DOHH2 (cell line): ENCODE results near the gene GBA3.

Experiments
- H3F3A ChIP-seq: fragments of 200-600 bp; sonication (generic), shearing (Covaris generic); 2 replicates; pipeline ENCODE4 v1.6.0; 2016; ENCODE audit warnings: antibody characterized with exemption, mild to moderate bottlenecking; ENCODE audit not compliant: control insufficient read depth, insufficient read depth
- H3K27ac ChIP-seq: fragments of 200-600 bp; sonication (generic); 2 replicates; pipeline ENCODE4 v1.5.1; 2014; ENCODE audit warnings: low read depth, mild to moderate bottlenecking, low read length, moderate library complexity
- H3K27me3 ChIP-seq: fragments of 200-600 bp; sonication (generic); 2 replicates; pipeline ENCODE4 v1.6.1; 2014; ENCODE audit warnings: mild to moderate bottlenecking, low read length, mixed read lengths; ENCODE audit not compliant: control insufficient read depth
- H3K36me3 ChIP-seq: fragments of 200-600 bp; sonication (generic); 2 replicates; pipeline ENCODE4 v1.6.1; 2014; ENCODE audit warnings: mild to moderate bottlenecking, low read length, moderate library complexity, mixed read lengths; ENCODE audit not compliant: control insufficient read depth
- H3K4me1 ChIP-seq: fragments of 200-600 bp; sonication (generic); 2 replicates; pipeline ENCODE4 v1.6.1; 2014; ENCODE audit warnings: mild to moderate bottlenecking, low read length, mixed read lengths; ENCODE audit not compliant: control insufficient read depth
- H3K4me2 ChIP-seq: fragments of 200-600 bp; sonication (generic); 2 replicates; pipeline ENCODE4 v1.6.0; 2014; ENCODE audit warnings: mild to moderate bottlenecking, low read length, moderate library complexity
- H3K4me3 ChIP-seq: fragments of 200-600 bp; sonication (generic); 2 replicates; pipeline ENCODE4 v1.5.1; 2014; ENCODE audit warnings: mild to moderate bottlenecking, low read length, mixed read lengths
- H3K79me2 ChIP-seq: fragments of 200-600 bp; sonication (generic); 2 replicates; pipeline ENCODE4 v1.6.1; 2014; ENCODE audit warnings: mild to moderate bottlenecking, low read length, mixed read lengths; ENCODE audit not compliant: control insufficient read depth
- H3K9me2 ChIP-seq: fragments of 200-600 bp; sonication (generic); replicated peaks from 2 replicates; pipeline ENCODE4 v1.6.1; 2014; ENCODE audit warnings: mild to moderate bottlenecking, low read length, mixed read lengths; ENCODE audit not compliant: control insufficient read depth
- H3K9me3 ChIP-seq: fragments of 200-600 bp; sonication (generic); 2 replicates; pipeline ENCODE4 v1.6.1; 2014; ENCODE audit warnings: antibody characterized with exemption, low read length, mixed read lengths; ENCODE audit not compliant: control insufficient read depth, insufficient read depth
- H4K20me1 ChIP-seq: fragments of 200-600 bp; sonication (generic); 2 replicates; pipeline ENCODE4 v1.6.0; 2014; ENCODE audit warnings: low read depth, mild to moderate bottlenecking, antibody characterized with exemption, low read length, moderate library complexity; ENCODE audit not compliant: control insufficient read depth, insufficient read depth
- EZH2phosphoT487 ChIP-seq: fragments of 200-600 bp; sonication (generic); IDR thresholded peaks from 2 replicates; pipeline ENCODE4 v1.6.1; 2017; ENCODE audit warnings: borderline replicate concordance, mild to moderate bottlenecking, antibody characterized with exemption, low read length, moderate library complexity, mixed read lengths
- TF ChIP-seq, protein P1 (sequence below): fragments of 200-600 bp; sonication (generic); IDR thresholded peaks from one replicate; pipeline ENCODE4 v1.5.1; 2014; ENCODE audit warnings: antibody characterized with exemption, mild to moderate bottlenecking, low read depth, low read length; ENCODE audit not compliant: poor library complexity, severe bottlenecking

The GBA3 gene

GRCh38 chr4:22676063-22676462, 16.7 kb upstream of the GBA3 start:
- no peak overlapping the region for H3K4me3 ChIP-seq
- no peak overlapping the region for H3K27ac ChIP-seq
- no peaks in the 10 kb centered on the region for H3K4me1 ChIP-seq
- no peak for TF ChIP-seq EZH2phosphoT487
- TF ChIP-seq, protein P1, sequence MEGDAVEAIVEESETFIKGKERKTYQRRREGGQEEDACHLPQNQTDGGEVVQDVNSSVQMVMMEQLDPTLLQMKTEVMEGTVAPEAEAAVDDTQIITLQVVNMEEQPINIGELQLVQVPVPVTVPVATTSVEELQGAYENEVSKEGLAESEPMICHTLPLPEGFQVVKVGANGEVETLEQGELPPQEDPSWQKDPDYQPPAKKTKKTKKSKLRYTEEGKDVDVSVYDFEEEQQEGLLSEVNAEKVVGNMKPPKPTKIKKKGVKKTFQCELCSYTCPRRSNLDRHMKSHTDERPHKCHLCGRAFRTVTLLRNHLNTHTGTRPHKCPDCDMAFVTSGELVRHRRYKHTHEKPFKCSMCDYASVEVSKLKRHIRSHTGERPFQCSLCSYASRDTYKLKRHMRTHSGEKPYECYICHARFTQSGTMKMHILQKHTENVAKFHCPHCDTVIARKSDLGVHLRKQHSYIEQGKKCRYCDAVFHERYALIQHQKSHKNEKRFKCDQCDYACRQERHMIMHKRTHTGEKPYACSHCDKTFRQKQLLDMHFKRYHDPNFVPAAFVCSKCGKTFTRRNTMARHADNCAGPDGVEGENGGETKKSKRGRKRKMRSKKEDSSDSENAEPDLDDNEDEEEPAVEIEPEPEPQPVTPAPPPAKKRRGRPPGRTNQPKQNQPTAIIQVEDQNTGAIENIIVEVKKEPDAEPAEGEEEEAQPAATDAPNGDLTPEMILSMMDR: no peak
- H4K20me1 ChIP-seq: no peaks in the 10 kb centered on the region
- no peaks in the 10 kb centered on the region for H3K9me3 ChIP-seq
- H3F3A ChIP-seq: no peaks in the 10 kb centered on the region
- H3K79me2 ChIP-seq: no peaks in the 10 kb centered on the region
- H3K27me3 ChIP-seq: no peaks in the 10 kb centered on the region
- no peaks in the 10 kb centered on the region for H3K9me2 ChIP-seq
- no peaks in the 10 kb centered on the region for H3K36me3 ChIP-seq
- H3K4me2 ChIP-seq: no peak overlapping the region

- Histone ChIP-seq H3K36me3 (no peaks in the 10 kb centered on the region), H3K27me3 (no peaks in the 10 kb centered on the region), H3K4me3 (no peak overlapping the region), H3K9me3 (no peaks in the 10 kb centered on the region), H3K79me2 (no peaks in the 10 kb centered on the region), H3K27ac (no peak overlapping the region), H3K9me2 (no peaks in the 10 kb centered on the region), H3F3A (no peaks in the 10 kb centered on the region), H3K4me1 (no peaks in the 10 kb centered on the region), H4K20me1 (no peaks in the 10 kb centered on the region), H3K4me2 (no peak overlapping the region)
- TF ChIP-seq, protein P1: no peak
These were observed 15.0 kb upstream of the GBA3 start for GRCh38 chr4:22677780-22678179.

DNA sequence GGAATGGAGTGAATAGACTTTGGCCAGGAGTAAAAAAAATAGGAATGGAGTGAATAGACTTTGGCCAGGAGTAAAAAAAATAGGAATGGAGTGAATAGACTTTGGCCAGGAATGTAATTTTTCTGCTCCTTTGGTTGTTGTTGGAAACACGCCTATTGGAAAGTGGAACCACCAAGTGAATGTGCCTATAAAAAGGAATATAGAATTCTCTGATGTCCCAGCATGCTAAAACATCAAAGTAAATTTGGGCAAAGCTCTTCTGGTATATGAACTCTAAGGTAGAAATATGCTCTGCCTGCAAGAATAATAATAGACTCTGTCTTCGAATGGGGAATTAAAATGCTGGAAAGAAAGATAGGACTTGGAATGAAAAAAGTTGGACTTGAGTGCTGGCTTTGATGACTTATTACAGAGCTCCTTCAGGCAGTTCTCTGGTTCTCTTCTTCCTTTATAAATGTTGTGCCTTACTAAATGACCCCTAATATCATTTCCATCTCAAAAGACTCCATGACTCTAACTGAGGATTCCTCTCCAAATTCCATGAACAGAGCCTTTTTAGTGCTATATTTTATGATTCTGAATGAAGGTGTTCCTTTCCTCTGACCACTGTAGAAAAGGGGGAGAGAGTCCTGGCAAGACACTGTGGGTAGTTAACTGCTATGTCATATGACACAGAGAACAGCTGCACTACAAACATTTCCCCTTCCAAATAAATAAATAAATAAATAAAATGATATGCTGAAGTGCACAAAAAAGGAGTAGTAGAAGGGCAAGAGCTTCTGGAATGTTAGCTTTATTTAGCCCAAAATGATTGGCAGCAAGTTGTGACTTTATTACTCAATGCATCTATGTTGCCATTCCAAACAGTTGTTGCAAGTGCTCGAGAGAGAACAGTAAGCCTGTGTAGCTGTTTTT, 13.5 kb upstream of the GBA3 start:
- Histone ChIP-seq H3K27ac (no peak overlapping the region), H3K4me1 (no peaks in the 10 kb centered on the region), H3F3A (no peaks in the 10 kb centered on the region), H4K20me1 (no peaks in the 10 kb centered on the region), H3K36me3 (no peaks in the 10 kb centered on the region), H3K4me2 (no peak overlapping the region), H3K9me2 (no peaks in the 10 kb centered on the region), H3K4me3 (no peak overlapping the region), H3K79me2 (no peaks in the 10 kb centered on the region), H3K9me3 (no peaks in the 10 kb centered on the region), H3K27me3 (no peaks in the 10 kb centered on the region)
- no peak for TF ChIP-seq EZH2phosphoT487
- TF ChIP-seq, protein P1: no peak
